OCI-LY3 (cell line): ENCODE measurements around the gene DBX2.

ENCODE experiments used
- CTCF ChIP-seq: fragments of 200-600, 300-600 bp; sonication (generic); IDR thresholded peaks from 2 replicates; pipeline ENCODE4 v1.5.1; 2014; ENCODE audit warnings: antibody characterized with exemption, low read length, low read depth
- EZH2phosphoT487 ChIP-seq: fragments of 200-600 bp; shearing (Covaris generic); IDR thresholded peaks from 2 replicates; pipeline ENCODE4 v1.6.1; 2018; ENCODE audit warnings: antibody characterized with exemption, mixed run types, low read depth

- no peak for TF ChIP-seq CTCF
- TF ChIP-seq EZH2phosphoT487: no peak
Measured at GRCh38 chr12:45017916-45018315, 33.0 kb downstream of the DBX2 start.
